HEK293T (cell line): ENCODE data around the gene RHOC.

Experiments
- CTCF ChIA-PET: fragments of 350-600 bp; formaldehyde crosslinking; extraction: SDS; loops from one replicate; lab custom pipeline; 2021; ENCODE audit warnings: antibody characterized with exemption, inconsistent platforms; lab: Yijun Ruan, JAX
- POLR2A ChIA-PET: fragments of 350-600 bp; formaldehyde crosslinking; extraction: SDS; loops from one replicate; lab custom pipeline; 2020; ENCODE audit warnings: antibody characterized with exemption, inconsistent platforms; lab: Yijun Ruan, JAX
- DNase-seq: peaks from one replicate; pipeline ENCODE4 v3.0.0; 2012; ENCODE audit warnings: mixed read lengths; ENCODE audit errors: extremely low spot score
- ARNT ChIP-seq: fragments of 450-650 bp; IDR thresholded peaks from 2 replicates; pipeline ENCODE4 v1.6.1; 2017; ENCODE audit warnings: mild to moderate bottlenecking
- BHLHE40 ChIP-seq: fragments of 450-650 bp; IDR thresholded peaks from 2 replicates; pipeline ENCODE4 v1.6.1; 2016; ENCODE audit warnings: mild to moderate bottlenecking, moderate library complexity, borderline replicate concordance
- CTBP1 ChIP-seq: fragments of 450-650 bp; IDR thresholded peaks from 2 replicates; pipeline ENCODE4 v1.6.1; 2016; ENCODE audit warnings: borderline replicate concordance
- ELF4 ChIP-seq: fragments of 450-650 bp; IDR thresholded peaks from 2 replicates; pipeline ENCODE4 v1.6.1; 2017; ENCODE audit warnings: antibody characterized with exemption
- FOXA1 ChIP-seq: fragments of 450-650 bp; IDR thresholded peaks from 2 replicates; pipeline ENCODE4 v1.6.1; 2016; ENCODE audit warnings: mild to moderate bottlenecking
- FOXK2 ChIP-seq: fragments of 450-650 bp; IDR thresholded peaks from 2 replicates; pipeline ENCODE4 v1.6.1; 2016; ENCODE audit warnings: mild to moderate bottlenecking
- FOXM1 ChIP-seq: fragments of 450-650 bp; IDR thresholded peaks from 2 replicates; pipeline ENCODE4 v1.6.1; 2017; ENCODE audit warnings: mild to moderate bottlenecking, borderline replicate concordance
- HDGF ChIP-seq: fragments of 450-650 bp; IDR thresholded peaks from 2 replicates; pipeline ENCODE4 v1.6.1; 2017; ENCODE audit warnings: antibody characterized with exemption, borderline replicate concordance
- L3MBTL2 ChIP-seq: fragments of 450-650 bp; conservative IDR thresholded peaks from 2 replicates; pipeline ENCODE4 v1.6.1; 2016; ENCODE audit warnings: mild to moderate bottlenecking
- LEF1 ChIP-seq: fragments of 450-650 bp; IDR thresholded peaks from 2 replicates; pipeline ENCODE4 v1.6.1; 2017; ENCODE audit warnings: mild to moderate bottlenecking, borderline replicate concordance
- SP1 ChIP-seq: fragments of 450-650 bp; IDR thresholded peaks from 2 replicates; pipeline ENCODE4 v1.6.1; 2017
- SUZ12 ChIP-seq: fragments of 450-650 bp; IDR thresholded peaks from 2 replicates; pipeline ENCODE4 v1.6.1; 2016; ENCODE audit warnings: mild to moderate bottlenecking
- TARDBP ChIP-seq: fragments of 450-650 bp; IDR thresholded peaks from 2 replicates; pipeline ENCODE4 v1.6.1; 2016
- ZNF384 ChIP-seq: fragments of 450-650 bp; IDR thresholded peaks from 2 replicates; pipeline ENCODE4 v1.6.1; 2016
- TF ChIP-seq, protein P1 (sequence below): fragments of 450-650 bp; IDR thresholded peaks from 2 replicates; pipeline ENCODE4 v1.6.1; 2016

RHOC gene

DNA sequence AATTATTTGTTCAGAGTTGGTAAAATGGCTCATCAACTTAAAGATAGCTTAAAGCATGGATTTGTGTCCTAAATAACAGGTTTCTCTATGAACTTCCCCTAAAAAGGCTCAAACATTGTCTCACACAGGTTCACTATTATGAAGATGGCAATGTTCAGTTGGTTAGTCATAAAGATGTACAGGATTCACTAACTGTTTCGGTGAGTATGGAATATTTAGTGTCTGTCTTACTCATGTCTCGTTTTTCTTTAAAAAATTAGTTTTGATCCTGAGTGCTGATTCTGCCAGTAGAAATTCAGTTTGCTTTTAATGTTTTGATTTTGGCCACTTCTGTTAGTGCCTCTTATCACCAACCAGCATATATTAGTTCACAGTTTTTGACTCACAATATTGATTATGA, 40.0 kb downstream of the RHOC start:
- DNase-seq = no peak
- TF ChIP-seq HDGF (no peak), CTBP1 (no peak), ELF4 (no peak), FOXK2 (no peak), L3MBTL2 (no peak), SP1 (no peak), SUZ12 (no peak), TARDBP (no peak), ZNF384 (no peak), ARNT (no peak), FOXM1 (no peak), BHLHE40 (no peak)
- TF ChIP-seq, protein P1, sequence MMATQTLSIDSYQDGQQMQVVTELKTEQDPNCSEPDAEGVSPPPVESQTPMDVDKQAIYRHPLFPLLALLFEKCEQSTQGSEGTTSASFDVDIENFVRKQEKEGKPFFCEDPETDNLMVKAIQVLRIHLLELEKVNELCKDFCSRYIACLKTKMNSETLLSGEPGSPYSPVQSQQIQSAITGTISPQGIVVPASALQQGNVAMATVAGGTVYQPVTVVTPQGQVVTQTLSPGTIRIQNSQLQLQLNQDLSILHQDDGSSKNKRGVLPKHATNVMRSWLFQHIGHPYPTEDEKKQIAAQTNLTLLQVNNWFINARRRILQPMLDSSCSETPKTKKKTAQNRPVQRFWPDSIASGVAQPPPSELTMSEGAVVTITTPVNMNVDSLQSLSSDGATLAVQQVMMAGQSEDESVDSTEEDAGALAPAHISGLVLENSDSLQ = no peak
- CTCF ChIA-PET = no interaction called here
- POLR2A ChIA-PET = no interaction called here

DNA sequence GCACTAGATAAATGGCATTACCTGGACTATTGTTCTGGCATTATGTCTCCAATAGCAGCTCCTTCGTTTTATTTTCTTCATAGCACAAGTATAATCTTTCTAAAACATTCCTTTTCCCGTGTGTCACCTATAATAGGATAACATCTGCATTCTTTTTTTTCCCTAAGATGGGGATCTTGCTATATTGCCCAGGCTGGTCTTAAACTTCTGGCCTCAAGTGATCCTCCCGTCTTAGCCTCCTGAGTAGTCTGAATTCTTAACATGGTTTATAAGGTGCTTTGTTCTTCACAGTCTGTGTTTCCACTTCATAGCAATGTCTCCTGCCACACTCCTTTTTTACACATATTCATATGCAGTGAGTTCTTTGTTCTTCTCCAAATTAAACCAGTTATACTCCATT, 41.1 kb downstream of the RHOC start:
- DNase-seq = no peak

DNA sequence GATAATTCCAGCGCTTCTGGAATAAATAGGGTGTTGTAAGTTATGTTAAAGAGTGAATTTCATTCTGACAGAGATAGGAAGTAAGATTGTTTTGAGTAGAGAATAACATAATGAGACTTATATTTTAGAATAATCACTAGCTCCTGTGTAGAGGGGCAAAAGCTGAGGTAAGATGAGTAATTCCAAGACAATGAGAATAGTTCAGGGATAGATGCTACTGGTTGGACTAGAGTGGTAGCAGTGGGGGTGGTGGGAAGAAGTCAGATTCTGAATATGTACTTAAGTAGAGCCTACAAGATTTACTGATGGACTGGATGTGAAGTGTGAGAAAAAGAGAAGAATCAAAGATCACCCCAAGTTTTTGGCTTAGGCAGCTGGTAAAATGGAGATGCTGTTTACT, 55.7 kb downstream of the RHOC start:
- ChIA-PET POLR2A (interaction anchor here (2.0 kb wide), 1 partner anchor 32 kb away, joined by 8 read pairs; the partner anchor contains the start of genes CAPZA1 and ST7L), CTCF (no interaction called here)
- no peak for DNase-seq
- TF ChIP-seq SP1 = no peak
- no peak for TF ChIP-seq LEF1
- no peak for TF ChIP-seq FOXA1
- TF ChIP-seq, protein P1 = no peak
- no peak for TF ChIP-seq TARDBP
- no peak for TF ChIP-seq ELF4
- TF ChIP-seq ARNT = no peak
- no peak for TF ChIP-seq L3MBTL2
- TF ChIP-seq ZNF384 = no peak
- TF ChIP-seq CTBP1 = no peak
- no peak for TF ChIP-seq HDGF

More for the DNA sequence above, 41.1 kb downstream of the RHOC start:
- ChIA-PET POLR2A (no interaction called here), CTCF (no interaction called here)
- TF ChIP-seq TARDBP = no peak
- TF ChIP-seq FOXM1 = no peak
- no peak for TF ChIP-seq HDGF
